ENCODE data around the gene TOMM70.

The TOMM70 gene

DNA sequence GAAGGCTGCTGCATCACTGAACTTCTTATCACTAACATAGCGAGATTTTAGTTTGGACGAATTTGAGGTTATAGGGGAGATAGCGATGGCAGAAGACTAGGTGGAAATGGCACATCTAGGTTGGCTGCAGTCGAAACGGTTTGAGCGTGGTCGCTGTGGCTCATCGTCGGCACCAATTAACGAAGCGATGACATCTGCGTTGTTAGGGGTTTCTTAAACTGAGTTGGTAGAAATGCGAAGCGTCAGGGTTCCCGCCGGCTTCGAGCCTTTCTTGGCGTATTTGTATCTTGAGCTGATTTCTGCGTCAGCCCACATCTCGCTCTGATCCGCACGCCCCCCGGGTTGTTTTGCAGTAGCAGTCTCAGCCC, 769 bp upstream of the TOMM70 start:
- Histone ChIP-seq H3K36me3 (replicated peaks; ENCODE audit: insufficient read depth, low read length) (no peaks in the 10 kb centered on the region), H3K27ac (ENCODE audit: low read length) (peak overlapping the region; percentile 81), H3K9ac (ENCODE audit: low read length) (peak overlapping the region; percentile 80), H3K4me3 (ENCODE audit: low read length) (peak overlapping the region; percentile 92), H3K9me2 (replicated peaks; ENCODE audit: insufficient read depth, low read length) (no peaks in the 10 kb centered on the region), H3K27me3 (replicated peaks; ENCODE audit: insufficient read depth, low read length) (no peaks in the 10 kb centered on the region), H3K9me3 (replicated peaks; ENCODE audit: insufficient read depth, low read length) (no peaks in the 10 kb centered on the region), H3K4me2 (ENCODE audit: low read depth, low read length) (peak overlapping the region; percentile 67), H3K79me2 (ENCODE audit: low read length) (peaks cover 50% of the 10 kb centered on the region), H3K4me1 (ENCODE audit: low read length) (peaks cover 16% of the 10 kb centered on the region), H4K20me1 (ENCODE audit: insufficient read depth, low read length) (peaks cover 7% of the 10 kb centered on the region; the same call in 1 of the 2 replicates), H2AFZ (ENCODE audit: low read length) (peak overlapping the region; percentile 69), H3F3A (ENCODE audit: insufficient read depth, low read length) (peaks cover 6% of the 10 kb centered on the region)
- TF ChIP-seq, protein P1, sequence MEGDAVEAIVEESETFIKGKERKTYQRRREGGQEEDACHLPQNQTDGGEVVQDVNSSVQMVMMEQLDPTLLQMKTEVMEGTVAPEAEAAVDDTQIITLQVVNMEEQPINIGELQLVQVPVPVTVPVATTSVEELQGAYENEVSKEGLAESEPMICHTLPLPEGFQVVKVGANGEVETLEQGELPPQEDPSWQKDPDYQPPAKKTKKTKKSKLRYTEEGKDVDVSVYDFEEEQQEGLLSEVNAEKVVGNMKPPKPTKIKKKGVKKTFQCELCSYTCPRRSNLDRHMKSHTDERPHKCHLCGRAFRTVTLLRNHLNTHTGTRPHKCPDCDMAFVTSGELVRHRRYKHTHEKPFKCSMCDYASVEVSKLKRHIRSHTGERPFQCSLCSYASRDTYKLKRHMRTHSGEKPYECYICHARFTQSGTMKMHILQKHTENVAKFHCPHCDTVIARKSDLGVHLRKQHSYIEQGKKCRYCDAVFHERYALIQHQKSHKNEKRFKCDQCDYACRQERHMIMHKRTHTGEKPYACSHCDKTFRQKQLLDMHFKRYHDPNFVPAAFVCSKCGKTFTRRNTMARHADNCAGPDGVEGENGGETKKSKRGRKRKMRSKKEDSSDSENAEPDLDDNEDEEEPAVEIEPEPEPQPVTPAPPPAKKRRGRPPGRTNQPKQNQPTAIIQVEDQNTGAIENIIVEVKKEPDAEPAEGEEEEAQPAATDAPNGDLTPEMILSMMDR (IDR thresholded peaks at IDR 0.05; ENCODE audit: low read length), result no peak
- TF ChIP-seq EZH2phosphoT487 (IDR thresholded peaks at IDR 0.05; ENCODE audit: low read length) (no peak), EZH2 (optimal IDR thresholded peaks at IDR 0.05; ENCODE audit: low read depth, low read length) (no peak)
- peak; percentile 46 for DNase-seq

DNA sequence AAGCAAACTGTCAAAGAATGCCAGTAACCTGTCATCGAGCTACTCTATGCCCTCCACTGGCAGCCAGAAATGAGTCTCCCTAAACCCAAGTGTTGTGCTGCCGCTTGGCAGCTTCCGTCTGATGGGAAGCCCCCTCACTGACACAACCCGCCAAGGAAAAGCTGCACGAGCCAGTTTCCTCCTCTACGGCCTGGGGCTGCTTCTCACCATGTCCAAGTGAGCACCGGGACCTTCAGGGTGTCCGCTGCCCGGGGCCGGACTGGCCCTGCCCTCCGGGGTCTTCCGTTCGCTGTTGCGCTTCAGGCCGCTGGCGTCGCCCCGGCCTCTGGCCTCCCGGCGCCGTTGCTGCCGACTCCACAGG, 490 bp downstream of the TOMM70 start:
- H3K9me2 ChIP-seq (replicated peaks; ENCODE audit: insufficient read depth, low read length), result no peaks in the 10 kb centered on the region
- peak overlapping the region; percentile 75 for H2AFZ ChIP-seq (ENCODE audit: low read length)
- H4K20me1 ChIP-seq (ENCODE audit: insufficient read depth, low read length), result peaks cover 7% of the 10 kb centered on the region; the same call in 1 of the 2 replicates
- H3K36me3 ChIP-seq (replicated peaks; ENCODE audit: insufficient read depth, low read length), result no peaks in the 10 kb centered on the region
- peak overlapping the region; percentile 80 for H3K9ac ChIP-seq (ENCODE audit: low read length)
- peaks cover 6% of the 10 kb centered on the region for H3F3A ChIP-seq (ENCODE audit: insufficient read depth, low read length)
- DNase-seq, result peak; percentile 30
- TF ChIP-seq, protein P1 (IDR thresholded peaks at IDR 0.05; ENCODE audit: low read length), result no peak
- TF ChIP-seq EZH2phosphoT487 (IDR thresholded peaks at IDR 0.05; ENCODE audit: low read length) (no peak), EZH2 (optimal IDR thresholded peaks at IDR 0.05; ENCODE audit: low read depth, low read length) (no peak)
- H3K9me3 ChIP-seq (replicated peaks; ENCODE audit: insufficient read depth, low read length), result no peaks in the 10 kb centered on the region
- peak overlapping the region; percentile 86 for H3K4me2 ChIP-seq (ENCODE audit: low read depth, low read length)
- H3K4me3 ChIP-seq (ENCODE audit: low read length), result peak overlapping the region; percentile 92
- peaks cover 16% of the 10 kb centered on the region for H3K4me1 ChIP-seq (ENCODE audit: low read length)
- H3K79me2 ChIP-seq (ENCODE audit: low read length), result peaks cover 62% of the 10 kb centered on the region
- peak overlapping the region; percentile 81 for H3K27ac ChIP-seq (ENCODE audit: low read length)
- H3K27me3 ChIP-seq (replicated peaks; ENCODE audit: insufficient read depth, low read length), result no peaks in the 10 kb centered on the region

DNA sequence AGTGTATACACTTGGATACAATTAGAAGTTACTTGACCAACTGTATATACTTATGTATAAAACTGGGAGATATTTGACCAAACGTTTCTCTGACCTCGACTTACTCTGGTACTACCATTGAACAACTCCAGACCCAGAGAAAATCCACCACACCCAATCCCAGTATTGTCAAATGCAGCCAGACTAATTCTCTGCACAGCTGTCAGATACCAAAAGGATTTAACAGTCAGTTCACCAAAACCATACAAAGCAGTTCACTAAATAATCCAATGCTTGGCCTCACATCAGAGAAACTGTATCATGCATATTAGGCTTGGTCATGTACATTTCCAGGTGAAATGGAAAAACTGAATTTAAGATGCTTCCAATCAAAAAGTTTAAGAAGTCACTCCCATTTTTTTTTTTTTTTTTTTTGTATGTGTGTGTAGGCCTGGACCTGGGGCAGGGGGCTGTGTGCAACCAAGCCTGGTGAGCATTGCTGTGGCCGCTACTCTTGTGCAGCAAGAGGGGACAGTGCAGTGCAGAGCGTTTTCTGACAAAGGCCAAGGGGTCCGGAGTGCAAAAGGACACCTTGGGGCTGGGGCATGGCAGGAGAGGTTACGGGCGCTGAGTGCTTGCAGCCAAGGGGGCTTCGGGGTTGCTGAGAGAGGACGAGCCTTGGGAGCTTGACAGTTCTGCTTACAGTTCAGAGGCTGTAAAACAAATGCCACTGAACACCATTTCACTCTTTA, 1.4 kb downstream of the TOMM70 start:
- H3K36me3 ChIP-seq (replicated peaks; ENCODE audit: insufficient read depth, low read length), result no peaks in the 10 kb centered on the region
- H3K4me1 ChIP-seq (ENCODE audit: low read length), result peaks cover 16% of the 10 kb centered on the region
- H3K27ac ChIP-seq (ENCODE audit: low read length), result no peak overlapping the region; the same call in 1 of the 2 replicates
- H3K9me2 ChIP-seq (replicated peaks; ENCODE audit: insufficient read depth, low read length), result no peaks in the 10 kb centered on the region
- no peak overlapping the region for H2AFZ ChIP-seq (ENCODE audit: low read length)
- TF ChIP-seq EZH2 (optimal IDR thresholded peaks at IDR 0.05; ENCODE audit: low read depth, low read length) (no peak), EZH2phosphoT487 (IDR thresholded peaks at IDR 0.05; ENCODE audit: low read length) (no peak)
- TF ChIP-seq, protein P1 (IDR thresholded peaks at IDR 0.05; ENCODE audit: low read length), result no peak
- no peaks in the 10 kb centered on the region for H3K27me3 ChIP-seq (replicated peaks; ENCODE audit: insufficient read depth, low read length)
- peaks cover 71% of the 10 kb centered on the region for H3K79me2 ChIP-seq (ENCODE audit: low read length)
- peak overlapping the region; percentile 86 for H3K4me2 ChIP-seq (ENCODE audit: low read depth, low read length)
- H3K9me3 ChIP-seq (replicated peaks; ENCODE audit: insufficient read depth, low read length), result no peaks in the 10 kb centered on the region
- peaks cover 6% of the 10 kb centered on the region for H3F3A ChIP-seq (ENCODE audit: insufficient read depth, low read length)
- H3K9ac ChIP-seq (ENCODE audit: low read length), result peak overlapping the region; percentile 80
- peaks cover 10% of the 10 kb centered on the region; the same call in 1 of the 2 replicates for H4K20me1 ChIP-seq (ENCODE audit: insufficient read depth, low read length)
- H3K4me3 ChIP-seq (ENCODE audit: low read length), result peak overlapping the region; percentile 92
- no peak for DNase-seq
